HG03280 (cell line): ENCODE results near the gene EHD4.
A peak's percentile ranks its signal among the peaks of the same experiment; 100 is the strongest.

Experiments used
- ATAC-seq: cut with Tn5 transposase; IDR thresholded peaks from one replicate; pipeline ENCODE4 v1.9.1; 2021; ENCODE audit warnings: mild to moderate bottlenecking, moderate library complexity; ENCODE audit not compliant: unreplicated experiment

The EHD4 gene

GRCh38 chr15:41981371-41982132 lies 9.2 kb upstream of the EHD4 start:
- ATAC-seq: no peak

- no peak for ATAC-seq
Observed at GRCh38 chr15:41980654-41981323, 8.4 kb upstream of the EHD4 start.

GRCh38 chr15:41979493-41980266 lies 7.3 kb upstream of the EHD4 start:
- no peak for ATAC-seq

- no peak for ATAC-seq
Observed at GRCh38 chr15:41978534-41978933, 6.2 kb upstream of the EHD4 start.

- no peak for ATAC-seq
Observed at GRCh38 chr15:41977757-41978383, 5.5 kb upstream of the EHD4 start.

- no peak for ATAC-seq
Observed at GRCh38 chr15:41975669-41976068, 3.3 kb upstream of the EHD4 start.

GRCh38 chr15:41974041-41974440 lies 1.7 kb upstream of the EHD4 start:
- no peak for ATAC-seq

GRCh38 chr15:41971895-41972252 lies 483 bp downstream of the EHD4 start:
- peak; percentile 19 for ATAC-seq

- ATAC-seq: peak; percentile 47
Observed at GRCh38 chr15:41971089-41971894, 1.1 kb downstream of the EHD4 start.

- no peak for ATAC-seq
Observed at GRCh38 chr15:41970456-41970855, 1.9 kb downstream of the EHD4 start.

- no peak for ATAC-seq
Observed at GRCh38 chr15:41969851-41970431, 2.4 kb downstream of the EHD4 start.

- ATAC-seq: no peak
Observed at GRCh38 chr15:41968701-41969100, 3.7 kb downstream of the EHD4 start.

- no peak for ATAC-seq
Observed at GRCh38 chr15:41967506-41968206, 4.7 kb downstream of the EHD4 start.

- no peak for ATAC-seq
Observed at GRCh38 chr15:41966920-41967465, 5.4 kb downstream of the EHD4 start.

GRCh38 chr15:41966414-41966812 lies 5.9 kb downstream of the EHD4 start:
- no peak for ATAC-seq

- ATAC-seq: no peak
Observed at GRCh38 chr15:41965441-41966413, 6.6 kb downstream of the EHD4 start.

GRCh38 chr15:41961595-41962202 lies 10.7 kb downstream of the EHD4 start:
- ATAC-seq: no peak
